Activated T-cell treated with anti-CD3 and anti-CD28 coated beads for 24 hours (primary cell): Measurements from ENCODE around the gene HIGD1C.
"Not testable (repeated sequence)": the region's sequence is repeated elsewhere in the genome, so short reads cannot be mapped to it uniquely, and the experiment has no call there.

Source experiments
- DNase-seq: peaks from one replicate; pipeline ENCODE4 v3.0.0-alpha.2; 2020; ENCODE audit warnings: low read depth

The HIGD1C gene

DNA sequence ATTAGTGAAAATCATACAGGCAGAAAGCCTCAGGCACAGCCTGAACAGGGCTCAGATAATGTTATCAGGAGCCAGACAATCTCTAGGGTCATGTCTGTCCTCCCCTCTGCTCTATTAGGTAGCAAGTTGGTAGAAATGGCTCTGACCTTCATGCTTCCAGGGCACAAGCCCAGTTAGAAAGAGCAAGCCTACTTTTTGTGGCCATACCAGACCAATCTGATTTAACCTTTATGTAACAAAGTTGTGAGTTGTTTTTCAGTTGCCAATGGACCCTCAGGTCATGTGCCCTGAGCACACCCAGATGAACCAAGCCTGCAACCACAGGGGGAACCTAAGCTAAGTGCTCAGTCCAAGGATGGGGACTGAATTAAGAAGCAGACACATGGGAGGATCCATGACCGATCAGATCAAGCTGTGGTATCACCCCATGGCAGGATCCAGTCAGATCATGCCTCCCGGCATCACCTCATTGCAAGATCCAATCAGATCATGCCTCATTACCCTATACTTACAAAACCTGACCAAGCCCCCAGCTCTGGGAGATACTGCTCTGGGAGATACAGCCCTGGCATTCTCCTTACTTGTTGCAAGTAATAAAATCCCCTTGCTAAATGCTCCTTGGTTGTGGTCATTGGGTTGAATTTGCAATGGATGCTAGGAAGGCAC is 18.8 kb upstream of the HIGD1C start:
- no peak for DNase-seq

DNA sequence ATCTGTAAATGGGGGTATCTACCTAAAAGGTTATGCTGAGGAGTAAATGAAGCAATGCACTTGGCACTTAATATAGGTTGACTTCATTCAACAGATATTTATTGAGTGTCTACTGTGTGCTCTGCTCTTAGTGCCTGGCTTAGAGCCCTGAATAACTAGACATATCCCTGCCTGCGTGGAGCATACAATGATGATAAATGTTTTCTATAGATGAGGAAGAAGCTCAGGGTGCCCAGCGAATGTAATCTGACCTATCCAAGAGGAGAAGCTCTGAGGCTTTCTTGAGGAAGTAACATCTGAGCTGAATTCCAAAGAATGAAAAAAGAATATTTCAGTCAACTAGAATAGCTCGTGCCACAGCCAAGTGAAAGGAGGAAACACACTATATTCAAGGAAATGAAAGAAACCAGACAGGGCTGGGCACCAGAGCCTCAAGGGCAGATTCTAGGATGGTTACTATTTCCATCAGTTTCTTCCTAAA is 17.9 kb upstream of the HIGD1C start:
- DNase-seq, result no peak

- no peak for DNase-seq
Measured at GRCh38 chr12:50934981-50935807, 17.1 kb upstream of the HIGD1C start.

GRCh38 chr12:50936821-50937530 is 15.4 kb upstream of the HIGD1C start:
- no peak for DNase-seq

- DNase-seq, result no peak
Measured at GRCh38 chr12:50937653-50938052, 14.7 kb upstream of the HIGD1C start.

GRCh38 chr12:50947933-50948626 is 4.3 kb upstream of the HIGD1C start:
- no peak for DNase-seq

DNA sequence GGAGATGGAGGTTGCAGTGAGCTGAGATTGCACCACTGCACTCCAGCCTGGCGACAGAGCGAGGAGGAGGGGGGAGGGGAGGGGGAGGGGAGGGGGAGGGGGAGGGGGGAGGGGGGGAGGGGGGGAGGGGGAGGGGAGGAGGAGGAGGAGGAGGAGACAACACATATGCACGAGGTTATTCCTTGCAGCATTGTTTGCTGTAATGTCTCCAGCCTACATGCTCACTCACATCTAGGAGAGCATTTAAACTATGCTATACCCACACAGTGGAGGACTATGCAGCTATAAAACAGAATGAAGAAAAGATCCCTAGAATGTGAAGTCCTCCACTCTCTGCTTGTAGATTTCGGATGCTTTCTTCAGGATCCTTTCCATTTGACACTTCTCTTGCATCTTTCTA is 3.5 kb upstream of the HIGD1C start:
- no peak for DNase-seq

DNA sequence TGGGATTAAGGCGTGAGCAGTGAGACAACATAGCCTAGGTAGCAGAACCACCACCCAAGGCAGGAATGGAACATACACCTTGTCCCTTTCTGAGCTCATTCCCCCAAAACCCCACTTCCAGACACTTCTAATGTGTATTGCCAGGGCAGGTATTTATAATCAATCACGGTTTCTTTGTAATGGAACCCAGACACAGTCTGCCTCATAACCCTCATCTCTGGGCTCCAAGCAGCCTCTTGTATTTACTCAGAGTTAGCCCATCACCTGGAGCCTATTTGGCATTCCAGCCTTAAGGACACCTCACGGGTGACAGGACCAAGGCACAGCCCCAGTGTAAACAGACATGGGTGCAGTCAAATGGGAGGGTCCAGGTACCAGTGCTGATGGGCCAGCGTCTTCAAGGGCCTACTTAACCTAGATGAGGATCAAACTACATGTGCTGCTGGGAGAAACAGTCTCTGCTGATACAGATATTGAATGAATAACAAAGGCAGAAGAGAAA is 2.5 kb upstream of the HIGD1C start:
- no peak for DNase-seq

DNA sequence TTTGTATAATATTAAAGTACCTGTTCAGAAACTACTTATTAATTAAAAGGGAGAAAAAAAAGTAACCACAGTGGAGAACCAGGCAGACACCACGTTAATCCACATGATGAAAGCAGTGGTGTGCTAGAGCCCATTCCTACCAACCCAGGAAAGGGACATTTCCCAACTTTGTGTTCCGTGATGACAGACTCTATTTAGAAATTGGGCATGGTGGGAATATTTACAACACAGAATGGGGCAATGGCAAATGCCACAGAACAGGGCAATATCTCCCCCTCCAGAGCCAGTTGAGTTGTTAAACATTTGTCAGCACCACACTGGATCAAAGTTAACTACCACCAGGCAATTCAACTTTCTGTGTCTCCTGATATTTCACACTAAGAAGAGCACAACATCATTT is 1.2 kb upstream of the HIGD1C start:
- DNase-seq, result no peak

DNA sequence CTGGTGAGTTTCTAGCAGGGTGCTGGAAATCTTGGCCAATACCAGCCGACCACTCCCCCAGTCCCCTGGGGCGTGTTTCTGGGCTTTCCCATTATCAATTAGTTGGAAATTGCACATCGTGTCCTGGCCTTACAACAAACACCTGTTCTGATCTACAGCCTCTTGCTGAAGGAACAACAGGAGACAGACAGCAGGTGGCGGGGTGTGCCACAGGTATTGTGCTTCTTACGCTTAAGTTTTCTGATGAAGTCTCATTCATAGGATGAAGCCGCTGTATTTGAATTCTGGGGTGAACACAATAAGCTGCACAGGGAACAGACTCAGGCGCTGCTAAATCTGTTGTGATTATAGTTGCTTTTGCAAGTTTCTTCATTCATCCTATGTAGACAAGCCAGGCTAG is 703 bp downstream of the HIGD1C start:
- no peak for DNase-seq

DNA sequence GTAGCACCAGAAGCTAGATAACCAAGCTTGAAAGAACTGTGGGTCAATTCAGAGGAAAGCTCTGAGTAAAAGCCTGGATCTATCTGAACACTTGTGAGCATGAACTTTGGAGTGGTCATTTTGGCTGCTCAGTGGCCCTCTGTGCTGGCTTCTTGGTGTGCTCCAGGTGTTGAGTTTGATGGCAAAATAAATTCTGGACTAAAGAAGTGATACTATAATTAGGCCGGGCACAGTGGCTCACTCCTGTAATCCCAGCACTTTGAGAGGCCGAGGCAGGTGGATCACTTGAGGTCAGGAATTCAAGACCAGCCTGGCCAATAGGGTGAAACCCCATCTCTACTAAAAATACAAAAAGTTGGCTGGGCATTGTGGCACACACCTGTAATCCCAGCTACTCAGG is 2.4 kb downstream of the HIGD1C start:
- DNase-seq, result not testable (repeated sequence)

- no peak for DNase-seq
Measured at GRCh38 chr12:50955288-50955687, 2.9 kb downstream of the HIGD1C start.

DNA sequence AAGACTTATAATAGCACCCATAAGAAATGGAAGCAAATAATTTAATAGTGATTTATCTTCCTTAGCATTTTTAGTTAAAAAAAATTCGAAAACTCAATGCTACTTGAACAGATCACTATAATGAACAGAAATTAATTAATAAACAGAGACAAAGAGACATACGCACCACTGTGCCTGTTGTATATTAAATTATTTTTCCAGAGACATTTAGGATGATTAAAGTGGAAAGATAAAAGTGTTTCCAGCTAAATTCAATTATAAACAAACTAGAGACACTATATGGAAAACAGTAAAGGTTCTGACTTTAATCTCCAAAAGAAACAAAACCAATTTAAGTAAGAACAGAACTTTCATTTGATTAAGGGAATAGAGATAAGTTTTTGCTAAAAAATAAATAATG is 3.4 kb downstream of the HIGD1C start:
- DNase-seq, result no peak

- no peak for DNase-seq
Measured at GRCh38 chr12:50960130-50960529, 7.8 kb downstream of the HIGD1C start.

DNA sequence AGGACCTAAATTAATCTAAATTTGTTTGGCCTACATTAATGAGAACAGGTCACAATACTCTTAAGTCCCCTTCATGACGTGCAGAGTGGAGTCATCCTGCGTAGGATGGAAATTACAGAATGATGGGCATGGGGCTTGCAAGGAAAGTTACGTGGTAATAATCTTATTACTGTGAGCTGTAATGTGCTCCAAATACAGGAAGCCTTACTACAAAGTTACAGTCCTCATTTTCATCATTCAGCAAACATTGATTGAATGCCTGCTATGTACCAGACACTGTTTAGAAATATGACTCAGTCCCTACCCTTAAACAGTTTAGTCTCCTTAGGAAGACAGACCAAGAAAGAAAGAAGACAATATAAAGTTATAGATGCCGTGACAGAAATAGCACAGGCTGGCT is 9.4 kb downstream of the HIGD1C start:
- DNase-seq, result no peak

DNA sequence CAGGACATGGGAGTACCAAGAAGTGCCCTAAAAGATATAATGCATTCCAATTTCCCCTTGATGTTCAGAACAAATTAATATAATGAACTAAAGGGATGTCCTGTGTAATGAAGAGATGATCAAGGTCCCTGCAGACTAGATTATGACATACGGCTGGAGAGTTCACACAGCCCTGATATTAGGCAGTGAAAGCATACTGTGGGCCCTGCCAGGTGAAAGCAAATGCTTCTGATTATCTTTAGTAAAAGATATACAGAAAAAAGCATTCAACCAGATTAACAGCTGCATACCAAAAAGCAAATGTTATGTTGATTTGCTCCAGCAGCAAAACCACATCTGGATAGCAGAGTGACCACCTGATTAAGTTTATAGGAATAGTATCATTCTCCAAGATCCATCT is 12.1 kb downstream of the HIGD1C start:
- no peak for DNase-seq

DNA sequence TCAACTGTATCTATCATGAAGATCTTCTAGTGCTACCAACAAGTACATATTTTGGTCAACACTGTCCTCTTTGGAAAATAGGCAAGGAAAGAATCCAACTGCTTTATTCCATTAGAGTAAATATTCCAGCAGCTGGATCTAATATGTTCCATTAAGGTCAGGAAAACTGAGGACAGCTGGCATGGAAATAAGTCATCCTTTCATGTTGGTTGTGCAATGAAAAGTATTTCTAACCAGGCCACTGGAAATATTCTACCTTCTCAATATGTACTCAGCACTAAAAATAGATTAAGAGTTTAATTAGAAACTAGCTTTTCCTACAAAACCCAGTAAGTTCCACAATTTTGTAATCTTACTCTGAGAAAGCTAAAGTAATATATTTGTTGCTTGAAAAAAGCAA is 19.6 kb downstream of the HIGD1C start:
- no peak for DNase-seq

- DNase-seq, result peak; percentile 32
Measured at GRCh38 chr12:50979369-50980052, 27.2 kb downstream of the HIGD1C start.

GRCh38 chr12:50980545-50980944 is 28.2 kb downstream of the HIGD1C start:
- no peak for DNase-seq

GRCh38 chr12:50981319-50982239 is 29.2 kb downstream of the HIGD1C start:
- no peak for DNase-seq
